Panc1 (cell line): ENCODE data around the gene TIGD3. TPM values are rescaled to one million over a fixed set of nuclear protein-coding genes. Genes with fewer than 3 reads are reported as not detected.

Source experiments
- ATAC-seq: fragments of 200-7000 bp; cut with Tn5 transposase; 2 replicates; pipeline ENCODE4 v1.9.1; 2020; ENCODE audit warnings: mild to moderate bottlenecking, moderate library complexity
- BruUV-seq: library from RNA; stranded (reverse); fragments of 400-500 nt; replicated peaks from 2 replicates; lab custom pipeline; 2021; lab: Mats Ljungman, UMichigan
- CTCF ChIA-PET: fragments of 300-600 bp; sonication (Branson Sonifier 250); formaldehyde crosslinking; loops from one replicate; lab custom pipeline; 2022; ENCODE audit warnings: antibody characterized with exemption; lab: Charles Lee
- POLR2A ChIA-PET: fragments of 300-600 bp; sonication (Branson Sonifier 250); formaldehyde crosslinking; loops from one replicate; lab custom pipeline; 2022; ENCODE audit warnings: antibody characterized with exemption; lab: Charles Lee
- DNase-seq: peaks from one replicate; pipeline ENCODE4 v3.0.0-alpha.2; 2010; ENCODE audit warnings: low read depth, low spot score
- H3K27ac ChIP-seq: 2 replicates; pipeline ENCODE4 v1.5.1; 2011; ENCODE audit warnings: mild to moderate bottlenecking, low read length, inconsistent platforms
- H3K27me3 ChIP-seq: fragments of 200-500 bp; sonication (Bioruptor generic); 2 replicates; pipeline ENCODE4 v1.6.0; 2014; ENCODE audit warnings: low read length, inconsistent platforms; ENCODE audit not compliant: control insufficient read depth, insufficient read depth
- H3K36me3 ChIP-seq: fragments of 200-500 bp; sonication (Bioruptor generic); 2 replicates; pipeline ENCODE4 v1.5.1; 2014; ENCODE audit warnings: inconsistent platforms, mild to moderate bottlenecking, low read length, moderate library complexity; ENCODE audit not compliant: control insufficient read depth, insufficient read depth
- H3K4me1 ChIP-seq: 2 replicates; pipeline ENCODE4 v1.5.1; 2011; ENCODE audit warnings: inconsistent platforms, mild to moderate bottlenecking, low read length, moderate library complexity; ENCODE audit not compliant: control insufficient read depth, insufficient read depth
- H3K4me3 ChIP-seq, 2 experiments: 2 replicates each; pipeline ENCODE4 v1.5.1; 2011 to 2012; ENCODE audit warnings: low read depth in 2 of 2, low read length in 2 of 2, mild to moderate bottlenecking in 2 of 2, inconsistent platforms in 1 of 2, moderate library complexity in 1 of 2
- H3K9me3 ChIP-seq: fragments of 200-500 bp; sonication (Bioruptor generic); 2 replicates; pipeline ENCODE4 v1.5.1; 2014; ENCODE audit warnings: low read depth, mild to moderate bottlenecking, inconsistent platforms, low read length, moderate library complexity; ENCODE audit not compliant: control insufficient read depth, insufficient read depth
- POLR2AphosphoS5 ChIP-seq: IDR thresholded peaks from 2 replicates; pipeline ENCODE4 v1.6.1; 2012; ENCODE audit warnings: mild to moderate bottlenecking, low read depth, low read length, moderate library complexity
- SIN3A ChIP-seq: IDR thresholded peaks from 2 replicates; pipeline ENCODE4 v1.6.1; 2012; ENCODE audit warnings: low read depth, mild to moderate bottlenecking, low read length, moderate library complexity, borderline replicate concordance; ENCODE audit not compliant: insufficient read depth
- TCF7L2 ChIP-seq: IDR thresholded peaks from 2 replicates; pipeline ENCODE4 v1.6.1; 2011; ENCODE audit warnings: mild to moderate bottlenecking, low read depth, low read length, inconsistent platforms
- in situ Hi-C: cut with HindIII; loops from 2 replicates; pipeline ENCODE4 v1.10.0; 2016; ENCODE audit warnings: low sequenced_read_pairs, low pct_unique_long_range_greater_than_20kb
- intact Hi-C: fragments of 100-400 bp; cut with micrococcal nuclease; formaldehyde crosslinking; loops from one replicate; pipeline ENCODE4 v1.10.0; 2022; ENCODE audit not compliant: unreplicated experiment
- total RNA-seq: library from RNA; stranded (reverse); gene quantifications from one replicate; pipeline ENCODE4 v1.2.1, GENCODE V29; 2021; ENCODE audit not compliant: unreplicated experiment
- TF ChIP-seq, protein P1 (sequence below): fragments of 450-650 bp; IDR thresholded peaks from 2 replicates; pipeline ENCODE4 v1.5.1; 2017; ENCODE audit warnings: mild to moderate bottlenecking
- TF ChIP-seq, protein P2 (sequence below), 2 experiments: IDR thresholded peaks; 2 replicates each; pipeline ENCODE4 v1.6.1; 2011 to 2012; ENCODE audit warnings: low read depth in 2 of 2, control low read depth in 1 of 2, low read length in 1 of 2, mild to moderate bottlenecking in 1 of 2, moderate library complexity in 1 of 2; ENCODE audit not compliant: insufficient read depth in 1 of 2

The TIGD3 gene
- total RNA-seq, 1 experiment from 2014 or later = 2.4 TPM

DNA sequence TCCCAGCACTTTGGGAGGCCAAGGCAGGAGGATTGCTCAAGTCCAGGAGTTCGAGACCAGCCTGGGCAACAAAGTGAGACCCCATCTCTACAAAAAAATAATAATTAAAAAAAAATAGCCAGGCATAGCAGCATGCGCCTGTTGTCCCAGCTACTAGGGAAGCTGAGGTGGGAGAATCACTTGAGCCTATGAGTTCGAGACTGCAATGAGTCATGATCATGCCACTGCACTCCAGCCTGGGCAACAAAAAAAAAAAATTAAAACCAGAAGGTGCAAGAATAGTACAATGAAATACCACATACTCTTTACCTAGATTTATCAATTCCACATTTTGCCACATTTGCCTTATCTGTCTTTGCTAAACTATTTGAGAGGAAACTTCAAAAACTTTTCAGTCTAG is 12.7 kb upstream of the TIGD3 start:
- H3K27me3 ChIP-seq = no peaks in the 10 kb centered on the region
- no peak overlapping the region for H3K27ac ChIP-seq
- no peaks in the 10 kb centered on the region for H3K9me3 ChIP-seq
- H3K36me3 ChIP-seq = peaks cover 35% of the 10 kb centered on the region
- no peak overlapping the region for H3K4me3 ChIP-seq
- POLR2A ChIA-PET = no interaction called here
- H3K4me1 ChIP-seq = no peaks in the 10 kb centered on the region
- no peak for ATAC-seq
- intact Hi-C loops (no loop called here), in situ Hi-C loops (no loop called here)
- BruUV-seq = no TSS peak
- no peak for DNase-seq
- TF ChIP-seq, protein P1, sequence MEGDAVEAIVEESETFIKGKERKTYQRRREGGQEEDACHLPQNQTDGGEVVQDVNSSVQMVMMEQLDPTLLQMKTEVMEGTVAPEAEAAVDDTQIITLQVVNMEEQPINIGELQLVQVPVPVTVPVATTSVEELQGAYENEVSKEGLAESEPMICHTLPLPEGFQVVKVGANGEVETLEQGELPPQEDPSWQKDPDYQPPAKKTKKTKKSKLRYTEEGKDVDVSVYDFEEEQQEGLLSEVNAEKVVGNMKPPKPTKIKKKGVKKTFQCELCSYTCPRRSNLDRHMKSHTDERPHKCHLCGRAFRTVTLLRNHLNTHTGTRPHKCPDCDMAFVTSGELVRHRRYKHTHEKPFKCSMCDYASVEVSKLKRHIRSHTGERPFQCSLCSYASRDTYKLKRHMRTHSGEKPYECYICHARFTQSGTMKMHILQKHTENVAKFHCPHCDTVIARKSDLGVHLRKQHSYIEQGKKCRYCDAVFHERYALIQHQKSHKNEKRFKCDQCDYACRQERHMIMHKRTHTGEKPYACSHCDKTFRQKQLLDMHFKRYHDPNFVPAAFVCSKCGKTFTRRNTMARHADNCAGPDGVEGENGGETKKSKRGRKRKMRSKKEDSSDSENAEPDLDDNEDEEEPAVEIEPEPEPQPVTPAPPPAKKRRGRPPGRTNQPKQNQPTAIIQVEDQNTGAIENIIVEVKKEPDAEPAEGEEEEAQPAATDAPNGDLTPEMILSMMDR = no peak
- TF ChIP-seq POLR2AphosphoS5 = no peak
- TF ChIP-seq, protein P2, sequence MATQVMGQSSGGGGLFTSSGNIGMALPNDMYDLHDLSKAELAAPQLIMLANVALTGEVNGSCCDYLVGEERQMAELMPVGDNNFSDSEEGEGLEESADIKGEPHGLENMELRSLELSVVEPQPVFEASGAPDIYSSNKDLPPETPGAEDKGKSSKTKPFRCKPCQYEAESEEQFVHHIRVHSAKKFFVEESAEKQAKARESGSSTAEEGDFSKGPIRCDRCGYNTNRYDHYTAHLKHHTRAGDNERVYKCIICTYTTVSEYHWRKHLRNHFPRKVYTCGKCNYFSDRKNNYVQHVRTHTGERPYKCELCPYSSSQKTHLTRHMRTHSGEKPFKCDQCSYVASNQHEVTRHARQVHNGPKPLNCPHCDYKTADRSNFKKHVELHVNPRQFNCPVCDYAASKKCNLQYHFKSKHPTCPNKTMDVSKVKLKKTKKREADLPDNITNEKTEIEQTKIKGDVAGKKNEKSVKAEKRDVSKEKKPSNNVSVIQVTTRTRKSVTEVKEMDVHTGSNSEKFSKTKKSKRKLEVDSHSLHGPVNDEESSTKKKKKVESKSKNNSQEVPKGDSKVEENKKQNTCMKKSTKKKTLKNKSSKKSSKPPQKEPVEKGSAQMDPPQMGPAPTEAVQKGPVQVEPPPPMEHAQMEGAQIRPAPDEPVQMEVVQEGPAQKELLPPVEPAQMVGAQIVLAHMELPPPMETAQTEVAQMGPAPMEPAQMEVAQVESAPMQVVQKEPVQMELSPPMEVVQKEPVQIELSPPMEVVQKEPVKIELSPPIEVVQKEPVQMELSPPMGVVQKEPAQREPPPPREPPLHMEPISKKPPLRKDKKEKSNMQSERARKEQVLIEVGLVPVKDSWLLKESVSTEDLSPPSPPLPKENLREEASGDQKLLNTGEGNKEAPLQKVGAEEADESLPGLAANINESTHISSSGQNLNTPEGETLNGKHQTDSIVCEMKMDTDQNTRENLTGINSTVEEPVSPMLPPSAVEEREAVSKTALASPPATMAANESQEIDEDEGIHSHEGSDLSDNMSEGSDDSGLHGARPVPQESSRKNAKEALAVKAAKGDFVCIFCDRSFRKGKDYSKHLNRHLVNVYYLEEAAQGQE (IDR thresholded peaks at IDR 0.05; ENCODE audit: insufficient read depth in 1 of 2, low read depth in 2 of 2, low read length in 1 of 2) = no peak
- no peak for TF ChIP-seq SIN3A
- TF ChIP-seq TCF7L2 = no peak
- CTCF ChIA-PET = no interaction called here

DNA sequence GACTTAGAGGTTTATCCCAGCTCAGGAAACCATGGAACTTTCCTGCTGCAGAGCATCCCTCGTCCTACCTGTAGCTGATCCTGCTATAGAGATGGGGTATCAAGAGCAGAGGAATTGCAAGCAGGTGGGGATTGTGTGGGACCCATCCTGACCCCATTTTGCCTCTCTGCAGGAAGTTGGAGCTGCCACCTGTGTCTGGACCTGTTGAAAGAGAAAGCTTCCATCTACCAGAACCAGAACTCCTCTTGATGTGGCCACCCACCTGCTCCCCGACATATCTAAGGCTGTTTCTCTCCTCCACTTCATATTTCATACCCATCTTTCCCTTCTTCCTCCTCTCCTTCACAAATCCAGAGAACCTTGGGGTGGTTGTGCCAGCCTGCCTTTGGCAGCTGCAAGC is 3.0 kb upstream of the TIGD3 start:
- Histone ChIP-seq H3K9me3 (no peaks in the 10 kb centered on the region), H3K4me1 (peaks cover 5% of the 10 kb centered on the region; the same call in 1 of the 2 replicates), H3K36me3 (peaks cover 12% of the 10 kb centered on the region), H3K4me3 (no peak overlapping the region), H3K27ac (no peak overlapping the region), H3K27me3 (no peaks in the 10 kb centered on the region)
- TF ChIP-seq TCF7L2 (no peak), POLR2AphosphoS5 (no peak), SIN3A (no peak)
- TF ChIP-seq, protein P2 (IDR thresholded peaks at IDR 0.05; ENCODE audit: insufficient read depth in 1 of 2, low read depth in 2 of 2, low read length in 1 of 2) = no peak
- TF ChIP-seq, protein P1 = no peak
- in situ Hi-C loops (no loop called here), intact Hi-C loops (no loop called here)
- POLR2A ChIA-PET = interaction anchor here (0.6 kb wide), 1 partner anchor 38 kb away, joined by 3 read pairs; no protein-coding TSS in a partner anchor
- BruUV-seq = no TSS peak
- no peak for ATAC-seq
- CTCF ChIA-PET = interaction anchor here (1.0 kb wide), 1 partner anchor 76 kb away, joined by 7 read pairs; no protein-coding TSS in a partner anchor
- DNase-seq = no peak
